CD1c-positive myeloid dendritic cell (primary cell): Measurements from ENCODE around the gene INSIG2.
A peak's percentile ranks its signal among the peaks of the same experiment; 100 is the strongest.

ENCODE experiments used
- DNase-seq: peaks from one replicate; pipeline ENCODE4 v3.0.0-alpha.2; 2016; ENCODE audit errors: extremely low spot score

The INSIG2 gene

DNA sequence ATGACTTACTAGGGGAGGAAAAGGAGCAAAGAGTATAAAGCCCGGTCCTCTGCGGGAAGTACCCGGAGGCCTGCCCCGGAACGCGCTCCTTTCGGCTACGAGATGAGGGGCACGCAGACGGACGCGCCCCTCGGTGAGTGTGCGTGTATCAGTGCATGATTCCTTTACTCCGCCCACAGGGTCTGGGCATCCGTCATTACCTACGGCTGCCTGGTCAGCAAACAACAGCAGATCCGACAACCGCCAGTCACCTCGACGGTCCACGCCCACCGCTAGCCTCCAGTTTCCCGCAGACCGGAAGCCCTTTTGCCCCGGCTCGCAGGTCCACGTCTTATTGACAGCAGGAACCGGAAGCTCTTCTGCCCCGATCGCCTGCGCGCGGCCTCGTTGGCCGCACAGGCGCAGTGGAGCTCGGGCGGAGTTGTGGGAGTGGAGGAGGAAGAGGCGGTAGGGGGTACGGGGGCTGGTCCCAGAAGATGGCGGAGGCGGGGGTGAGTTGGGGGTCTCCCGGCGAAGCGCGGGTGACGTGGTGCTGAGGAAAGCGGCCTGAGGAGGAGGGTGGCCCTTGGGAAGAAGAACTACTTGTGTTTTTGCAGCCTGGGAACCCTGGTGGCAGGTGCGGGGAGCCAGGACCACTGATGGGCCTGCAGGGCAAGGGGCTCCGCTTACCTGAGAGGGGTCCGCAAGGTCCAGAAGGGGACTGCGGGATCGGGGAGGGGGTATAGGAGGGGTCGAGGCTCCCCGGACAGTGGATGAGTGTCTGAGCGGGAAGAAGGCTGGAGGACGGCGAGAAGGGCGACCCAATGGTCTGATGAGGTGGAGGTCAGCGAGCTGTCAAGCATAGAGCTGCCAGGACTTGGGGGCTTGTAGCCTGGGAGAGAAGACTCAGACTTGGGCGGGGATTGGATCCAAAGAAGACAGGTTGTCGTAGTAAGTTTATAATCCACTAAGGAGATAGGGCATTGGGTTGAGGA lies at the start of gene INSIG2:
INSIG2 (plus strand) TSS at position 421 of the 974 bp plus-strand sequence. CDS start 8,086 bp downstream, outside the sequence.
- peak; percentile 95 for DNase-seq

- peak; percentile 56 for DNase-seq
Observed at GRCh38 chr2:118040891-118041290, 47.4 kb upstream of the INSIG2 start.

- no peak for DNase-seq
Observed at GRCh38 chr2:118044103-118044716, 44.1 kb upstream of the INSIG2 start.

- no peak for DNase-seq
Observed at GRCh38 chr2:118044854-118045253, 43.4 kb upstream of the INSIG2 start.

GRCh38 chr2:118045286-118045685 lies 43.0 kb upstream of the INSIG2 start:
- no peak for DNase-seq

DNA sequence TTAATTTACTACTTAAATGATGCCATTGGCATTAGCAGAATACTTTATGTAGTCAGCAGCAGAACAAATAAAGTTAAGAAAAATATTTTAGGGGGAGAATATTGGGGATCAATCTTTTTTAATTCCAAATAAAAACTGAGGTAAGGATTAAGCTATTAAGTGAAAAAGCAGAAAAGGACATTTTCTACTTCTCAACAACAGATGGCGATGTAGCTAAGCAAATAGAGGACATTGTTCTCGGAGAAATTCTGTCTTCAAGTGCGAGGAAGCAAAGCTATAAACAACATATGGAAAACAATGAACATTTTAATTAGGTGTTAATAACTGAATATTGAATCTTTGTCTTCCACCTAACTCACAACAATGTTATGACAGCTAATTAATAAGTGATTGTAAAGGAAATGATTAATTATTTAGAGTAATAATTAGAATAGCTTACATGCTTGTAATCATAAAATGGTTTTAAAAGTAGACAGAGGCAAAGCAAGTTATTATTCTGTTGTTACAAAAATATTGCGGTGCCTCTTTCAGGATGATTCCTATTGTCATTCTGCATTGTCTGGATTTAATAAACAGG lies 41.5 kb upstream of the INSIG2 start:
- DNase-seq: peak; percentile 70

DNA sequence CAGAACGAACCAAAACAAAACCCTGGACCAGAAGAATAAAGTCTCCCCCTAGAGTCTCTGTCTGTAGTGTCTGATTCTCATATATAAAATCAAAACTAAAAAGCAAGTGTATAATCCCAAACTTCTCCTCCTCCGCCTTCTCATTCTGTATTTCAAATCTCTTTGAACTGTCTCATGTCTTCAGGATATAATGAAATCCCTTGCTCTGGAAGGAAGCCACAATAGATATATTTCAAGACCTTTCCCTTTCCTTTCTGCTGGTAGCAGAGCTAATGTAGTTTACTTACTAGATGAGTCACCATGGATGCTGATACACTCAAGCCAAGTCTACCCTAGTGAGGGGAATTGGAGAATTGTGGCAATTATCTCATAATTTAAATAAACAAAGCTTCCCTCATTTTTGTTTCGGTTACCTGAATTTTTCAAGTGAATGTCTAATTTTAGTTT lies 40.9 kb upstream of the INSIG2 start:
- DNase-seq: no peak

DNA sequence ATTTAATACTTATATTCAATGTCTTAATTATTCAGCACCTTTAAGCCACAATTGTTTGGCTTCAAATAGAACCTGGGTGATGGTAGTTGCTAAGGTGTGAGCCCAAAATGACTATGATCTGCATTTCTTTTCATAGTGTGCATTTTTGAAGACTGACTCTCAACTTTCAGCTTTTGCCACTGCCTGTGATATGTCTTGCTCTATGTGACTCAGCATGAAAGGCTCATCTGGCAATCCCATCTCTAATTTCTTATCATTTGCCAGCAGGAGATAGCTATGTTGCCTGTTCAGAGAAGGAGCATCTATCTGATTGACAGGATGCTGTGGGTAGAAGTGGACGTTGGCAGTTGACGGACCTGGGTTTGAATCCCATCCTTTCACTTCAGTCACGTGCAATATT lies 39.9 kb upstream of the INSIG2 start:
- DNase-seq: no peak

DNA sequence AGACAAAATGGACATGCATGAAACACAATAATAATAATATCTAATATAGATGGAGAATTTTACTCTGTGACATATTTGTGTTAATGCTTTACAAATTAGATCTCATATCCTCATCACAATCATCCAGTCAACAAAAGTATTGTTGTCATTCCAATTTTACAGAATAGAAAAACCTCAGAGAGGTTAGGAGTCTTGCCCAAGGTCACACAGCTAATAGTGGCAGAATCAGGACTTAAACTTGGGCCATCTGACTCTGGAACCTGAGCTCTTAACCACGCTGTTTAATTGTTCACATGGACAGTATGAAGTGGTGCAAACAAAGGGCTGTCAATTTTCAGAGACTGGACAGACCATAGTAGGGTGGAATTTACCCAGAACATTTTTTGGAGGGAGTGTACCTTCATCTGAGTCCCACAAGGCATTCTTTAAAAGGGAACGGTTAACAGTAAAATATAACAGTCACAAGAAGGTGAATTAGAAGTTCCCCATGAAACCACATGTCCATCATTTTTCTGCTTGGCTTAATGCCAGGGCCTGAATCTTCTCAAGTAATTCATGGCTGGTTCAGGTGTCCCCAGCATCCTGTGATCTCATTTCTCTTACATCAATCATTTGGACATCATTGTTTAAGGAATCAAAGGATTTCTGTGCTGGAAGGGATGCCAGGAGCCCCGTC lies 39.0 kb upstream of the INSIG2 start:
- DNase-seq: no peak

DNA sequence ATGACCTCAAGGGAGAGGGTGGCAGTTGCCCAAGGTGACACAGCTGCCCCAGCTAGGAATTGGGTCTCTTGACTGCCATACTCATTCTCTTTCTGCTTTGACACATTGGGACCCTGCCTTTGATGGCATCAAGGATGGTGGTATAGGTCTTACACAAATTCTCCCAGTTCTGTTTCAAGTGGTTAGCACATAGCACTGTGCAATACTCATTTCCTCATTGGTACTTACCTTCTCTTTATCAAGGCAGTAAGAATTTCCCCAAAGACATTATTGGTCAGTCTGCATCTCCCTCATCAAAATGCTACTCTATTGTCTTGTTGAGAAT lies 38.5 kb upstream of the INSIG2 start:
- DNase-seq: peak; percentile 34

DNA sequence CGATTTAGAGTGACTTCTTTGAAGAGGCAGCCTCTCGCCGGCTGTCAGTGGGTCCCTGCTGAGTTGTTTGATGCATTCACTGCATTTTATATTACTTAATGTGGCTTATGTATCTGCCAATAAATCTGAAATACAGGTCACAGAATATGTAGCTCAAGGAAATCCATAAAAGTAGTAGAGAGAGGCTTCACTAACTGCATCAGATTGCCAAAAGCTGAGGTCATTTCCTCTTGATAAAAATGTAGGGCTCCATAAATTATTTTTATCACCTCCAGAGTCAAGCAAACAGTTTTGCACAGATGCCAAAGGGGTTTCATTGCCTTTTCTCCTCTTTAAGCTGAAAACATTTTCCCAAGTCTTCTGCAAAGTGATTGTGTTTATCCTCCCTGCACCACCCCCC lies 37.9 kb upstream of the INSIG2 start:
- DNase-seq: no peak

DNA sequence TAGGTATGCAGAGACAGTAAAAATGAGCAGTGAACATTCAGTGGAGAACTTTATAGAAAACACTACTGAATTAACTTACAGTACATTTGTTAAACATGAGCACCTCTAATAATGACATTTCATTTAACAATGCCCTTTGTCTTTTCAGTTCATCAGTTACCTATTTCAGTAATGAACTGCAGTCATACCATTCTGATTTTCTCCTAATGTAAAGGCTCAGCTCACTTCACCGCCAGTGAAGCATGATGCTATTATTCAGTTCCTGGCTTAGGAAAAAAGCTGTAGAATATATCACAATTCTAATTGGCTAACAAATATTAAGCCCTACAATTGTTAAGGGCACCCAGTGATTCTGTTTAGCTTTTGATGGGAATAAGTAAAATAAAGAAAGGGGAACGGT lies 37.3 kb upstream of the INSIG2 start:
- no peak for DNase-seq

GRCh38 chr2:118051826-118052358 lies 36.4 kb upstream of the INSIG2 start:
- no peak for DNase-seq

GRCh38 chr2:118052474-118052873 lies 35.8 kb upstream of the INSIG2 start:
- DNase-seq: no peak

GRCh38 chr2:118053681-118054080 lies 34.6 kb upstream of the INSIG2 start:
- DNase-seq: no peak

- DNase-seq: no peak
Observed at GRCh38 chr2:118054213-118055008, 33.9 kb upstream of the INSIG2 start.

DNA sequence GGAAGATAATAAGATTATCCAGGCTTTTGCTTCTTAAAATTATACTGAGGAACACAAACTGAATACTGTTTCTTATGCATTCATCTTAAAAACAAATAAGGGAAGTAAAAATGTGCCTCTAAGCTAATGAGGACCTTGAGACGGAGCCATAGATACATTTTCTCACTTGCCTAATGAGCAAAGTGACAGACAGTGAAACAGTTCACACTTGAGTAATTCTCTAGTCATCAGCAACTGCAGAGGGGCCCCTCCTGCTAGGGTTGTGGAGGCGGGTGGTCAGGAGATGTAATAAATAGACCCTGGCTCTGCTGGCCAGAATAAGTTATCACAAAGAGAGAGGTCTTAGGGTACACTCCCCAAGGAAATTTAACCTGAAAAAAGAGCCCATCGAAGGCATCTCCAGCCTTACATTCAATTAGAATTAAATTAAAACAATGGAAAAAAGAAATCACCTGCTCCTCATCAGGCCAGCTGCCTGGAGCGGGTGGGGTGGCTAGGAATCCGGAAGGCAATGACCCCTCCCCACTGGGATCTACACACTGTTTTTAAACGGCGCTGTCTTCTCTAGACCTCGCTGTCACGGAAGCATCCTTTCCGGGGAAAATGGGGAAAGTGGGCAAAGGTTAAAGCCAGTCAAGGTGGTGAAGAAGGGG lies 32.6 kb upstream of the INSIG2 start:
- peak; percentile 45 for DNase-seq

GRCh38 chr2:118056165-118056534 lies 32.1 kb upstream of the INSIG2 start:
- DNase-seq: peak; percentile 87

GRCh38 chr2:118056801-118057200 lies 31.5 kb upstream of the INSIG2 start:
- no peak for DNase-seq

DNA sequence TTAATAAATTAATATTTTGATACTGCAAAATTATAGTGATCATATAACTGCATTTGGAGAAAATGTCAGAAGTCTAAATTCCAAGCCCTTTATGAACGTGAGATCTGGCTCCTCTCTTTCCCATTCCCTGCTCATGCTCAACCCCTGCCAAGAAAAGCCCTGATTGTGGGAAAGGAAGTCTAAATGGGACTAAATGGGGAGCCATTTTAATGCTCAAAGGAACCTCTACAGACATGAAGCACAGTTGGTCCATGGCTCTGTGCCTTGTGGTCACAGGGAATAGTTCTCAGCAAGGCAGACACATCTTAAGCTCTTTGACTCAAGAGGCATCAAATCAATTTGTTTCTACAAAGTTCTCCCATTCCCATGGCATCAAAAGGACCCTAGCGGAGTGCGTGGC lies 29.3 kb upstream of the INSIG2 start:
- no peak for DNase-seq
